Measurements from ENCODE around the gene TRMT2A.

DNA sequence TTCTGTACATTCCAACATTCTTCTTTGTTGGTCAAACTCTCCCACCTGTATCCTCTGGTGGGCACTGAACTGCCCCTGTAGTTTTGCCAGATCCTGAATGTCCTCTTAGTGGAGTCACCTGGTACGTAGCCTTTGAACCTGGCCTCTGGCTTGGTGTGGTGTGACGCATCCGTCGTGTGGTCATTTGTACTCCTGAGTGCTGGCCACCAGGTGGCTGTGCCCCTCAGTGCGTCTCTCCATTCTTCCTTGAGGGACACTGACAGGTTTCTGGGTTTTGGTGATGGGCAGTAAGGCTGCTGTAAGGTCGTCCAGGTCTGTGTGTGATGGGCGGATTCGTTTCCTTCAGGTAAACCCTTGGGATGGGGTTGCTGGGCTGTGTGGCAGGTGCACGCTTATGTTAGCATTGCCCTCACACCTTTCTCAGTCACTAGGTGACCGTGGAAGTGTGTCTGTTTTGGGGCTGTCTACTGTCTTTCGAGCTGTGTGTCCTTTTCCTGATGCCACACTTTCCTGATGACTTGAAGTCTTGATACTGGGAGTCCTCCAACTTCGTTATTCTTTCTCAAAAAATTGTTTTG is 14.7 kb downstream of the TRMT2A start:
- TF ChIP-seq, protein P1, sequence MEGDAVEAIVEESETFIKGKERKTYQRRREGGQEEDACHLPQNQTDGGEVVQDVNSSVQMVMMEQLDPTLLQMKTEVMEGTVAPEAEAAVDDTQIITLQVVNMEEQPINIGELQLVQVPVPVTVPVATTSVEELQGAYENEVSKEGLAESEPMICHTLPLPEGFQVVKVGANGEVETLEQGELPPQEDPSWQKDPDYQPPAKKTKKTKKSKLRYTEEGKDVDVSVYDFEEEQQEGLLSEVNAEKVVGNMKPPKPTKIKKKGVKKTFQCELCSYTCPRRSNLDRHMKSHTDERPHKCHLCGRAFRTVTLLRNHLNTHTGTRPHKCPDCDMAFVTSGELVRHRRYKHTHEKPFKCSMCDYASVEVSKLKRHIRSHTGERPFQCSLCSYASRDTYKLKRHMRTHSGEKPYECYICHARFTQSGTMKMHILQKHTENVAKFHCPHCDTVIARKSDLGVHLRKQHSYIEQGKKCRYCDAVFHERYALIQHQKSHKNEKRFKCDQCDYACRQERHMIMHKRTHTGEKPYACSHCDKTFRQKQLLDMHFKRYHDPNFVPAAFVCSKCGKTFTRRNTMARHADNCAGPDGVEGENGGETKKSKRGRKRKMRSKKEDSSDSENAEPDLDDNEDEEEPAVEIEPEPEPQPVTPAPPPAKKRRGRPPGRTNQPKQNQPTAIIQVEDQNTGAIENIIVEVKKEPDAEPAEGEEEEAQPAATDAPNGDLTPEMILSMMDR (IDR thresholded peaks at IDR 0.05; ENCODE audit: low read length), result no peak
- no peak for TF ChIP-seq EZH2 (IDR thresholded peaks at IDR 0.05; ENCODE audit: borderline replicate concordance, low read length)

All from OCI-LY1 (cell line).